Measurements from ENCODE around the gene MC2R.

The MC2R gene

GRCh38 chr18:13915391-13915790, at the start of gene MC2R:
Gene MC2R, minus strand, starts transcription at chr18:13915536. Its CDS starts 30,018 bp downstream, at chr18:13885518.
- TF ChIP-seq CTCF (IDR thresholded peaks at IDR 0.05; ENCODE audit: control insufficient read depth, insufficient read depth, low read depth, low read length, missing control alignments): no peak
- no peak within 1 kb of the TSS for H3K4me3 ChIP-seq (ENCODE audit: control insufficient read depth, low read depth, low read length)
- DNase-seq (ENCODE audit: low read depth): no peak

GRCh38 chr18:13945811-13946210, 30.5 kb upstream of the MC2R start:
- no peak for TF ChIP-seq CTCF (IDR thresholded peaks at IDR 0.05; ENCODE audit: control insufficient read depth, insufficient read depth, low read depth, low read length, missing control alignments)
- no peak overlapping the region for H3K4me3 ChIP-seq (ENCODE audit: control insufficient read depth, low read depth, low read length)
- DNase-seq (ENCODE audit: low read depth): no peak

GRCh38 chr18:13943338-13943737, 28.0 kb upstream of the MC2R start:
- H3K4me3 ChIP-seq (ENCODE audit: control insufficient read depth, low read depth, low read length): no peak overlapping the region
- no peak for DNase-seq (ENCODE audit: low read depth)
- TF ChIP-seq CTCF (IDR thresholded peaks at IDR 0.05; ENCODE audit: control insufficient read depth, insufficient read depth, low read depth, low read length, missing control alignments): no peak

GRCh38 chr18:13940326-13940725, 25.0 kb upstream of the MC2R start:
- no peak for DNase-seq (ENCODE audit: low read depth)
- TF ChIP-seq CTCF (IDR thresholded peaks at IDR 0.05; ENCODE audit: control insufficient read depth, insufficient read depth, low read depth, low read length, missing control alignments): no peak
- no peak overlapping the region for H3K4me3 ChIP-seq (ENCODE audit: control insufficient read depth, low read depth, low read length)

GRCh38 chr18:13934676-13935075, 19.3 kb upstream of the MC2R start:
- TF ChIP-seq CTCF (IDR thresholded peaks at IDR 0.05; ENCODE audit: control insufficient read depth, insufficient read depth, low read depth, low read length, missing control alignments): no peak
- DNase-seq (ENCODE audit: low read depth): no peak
- H3K4me3 ChIP-seq (ENCODE audit: control insufficient read depth, low read depth, low read length): no peak overlapping the region

GRCh38 chr18:13934058-13934457, 18.7 kb upstream of the MC2R start:
- no peak overlapping the region for H3K4me3 ChIP-seq (ENCODE audit: control insufficient read depth, low read depth, low read length)
- TF ChIP-seq CTCF (IDR thresholded peaks at IDR 0.05; ENCODE audit: control insufficient read depth, insufficient read depth, low read depth, low read length, missing control alignments): no peak
- no peak for DNase-seq (ENCODE audit: low read depth)
